ENCODE data around the gene NANS.

The NANS gene

GRCh38 chr9:98078895-98079294 is 22.4 kb downstream of the NANS start:
- DNase-seq (ENCODE audit: low read depth, low spot score), result no peak
- POLR2A ChIA-PET, result no interaction called here
- TF ChIP-seq, protein P1, sequence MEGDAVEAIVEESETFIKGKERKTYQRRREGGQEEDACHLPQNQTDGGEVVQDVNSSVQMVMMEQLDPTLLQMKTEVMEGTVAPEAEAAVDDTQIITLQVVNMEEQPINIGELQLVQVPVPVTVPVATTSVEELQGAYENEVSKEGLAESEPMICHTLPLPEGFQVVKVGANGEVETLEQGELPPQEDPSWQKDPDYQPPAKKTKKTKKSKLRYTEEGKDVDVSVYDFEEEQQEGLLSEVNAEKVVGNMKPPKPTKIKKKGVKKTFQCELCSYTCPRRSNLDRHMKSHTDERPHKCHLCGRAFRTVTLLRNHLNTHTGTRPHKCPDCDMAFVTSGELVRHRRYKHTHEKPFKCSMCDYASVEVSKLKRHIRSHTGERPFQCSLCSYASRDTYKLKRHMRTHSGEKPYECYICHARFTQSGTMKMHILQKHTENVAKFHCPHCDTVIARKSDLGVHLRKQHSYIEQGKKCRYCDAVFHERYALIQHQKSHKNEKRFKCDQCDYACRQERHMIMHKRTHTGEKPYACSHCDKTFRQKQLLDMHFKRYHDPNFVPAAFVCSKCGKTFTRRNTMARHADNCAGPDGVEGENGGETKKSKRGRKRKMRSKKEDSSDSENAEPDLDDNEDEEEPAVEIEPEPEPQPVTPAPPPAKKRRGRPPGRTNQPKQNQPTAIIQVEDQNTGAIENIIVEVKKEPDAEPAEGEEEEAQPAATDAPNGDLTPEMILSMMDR (IDR thresholded peaks at IDR 0.05; ENCODE audit: insufficient read depth, low read length, missing control alignments), result no peak
- CTCF ChIA-PET, result interaction anchor here (0.7 to 1.6 kb wide), 3 partner anchors 10 to 185 kb away, joined by 3 to 4 read pairs (median 3); no protein-coding TSS in a partner anchor
- no peak overlapping the region for H3K4me3 ChIP-seq (ENCODE audit: low read depth, low read length)

DNA sequence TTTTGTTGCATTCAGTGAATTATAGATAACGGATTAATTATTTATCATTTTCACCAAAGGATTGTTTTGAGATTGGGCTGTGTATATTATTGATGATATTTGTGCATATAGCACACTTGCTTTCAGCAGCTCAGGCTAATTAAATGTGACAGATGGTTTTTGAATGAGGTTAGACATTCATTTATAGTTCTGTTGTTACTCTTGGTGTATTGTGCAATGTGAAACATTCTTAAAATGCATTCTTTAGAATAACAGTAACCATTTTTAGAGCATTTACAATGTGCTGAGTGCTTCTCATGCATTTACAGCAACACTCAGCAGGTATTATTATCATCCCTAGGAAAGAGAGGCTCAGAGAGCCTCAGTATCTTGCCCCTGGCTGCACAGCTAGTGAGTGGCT is 23.8 kb downstream of the NANS start:
- H3K4me3 ChIP-seq (ENCODE audit: low read depth, low read length), result no peak overlapping the region
- peak; percentile 38 for DNase-seq (ENCODE audit: low read depth, low spot score)
- CTCF ChIA-PET, result interaction anchor here (0.9 to 1.6 kb wide), 6 partner anchors 8 to 175 kb away, joined by 3 to 4 read pairs (median 3); partner anchors contain the start of gene TBC1D2
- TF ChIP-seq, protein P1 (IDR thresholded peaks at IDR 0.05; ENCODE audit: insufficient read depth, low read length, missing control alignments), result no peak
- POLR2A ChIA-PET, result interaction anchor here (0.5 kb wide), 1 partner anchor 89 kb away, joined by 3 read pairs; no protein-coding TSS in a partner anchor

- TF ChIP-seq, protein P1 (IDR thresholded peaks at IDR 0.05; ENCODE audit: insufficient read depth, low read length, missing control alignments), result no peak
- CTCF ChIA-PET, result interaction anchor here (0.9 to 1.5 kb wide), 5 partner anchors 12 to 175 kb away, joined by 3 to 4 read pairs (median 3); partner anchors contain the start of gene TBC1D2
- no peak overlapping the region for H3K4me3 ChIP-seq (ENCODE audit: low read depth, low read length)
- POLR2A ChIA-PET, result no interaction called here
- no peak for DNase-seq (ENCODE audit: low read depth, low spot score)
Measured at GRCh38 chr9:98080780-98081179, 24.2 kb downstream of the NANS start.

DNA sequence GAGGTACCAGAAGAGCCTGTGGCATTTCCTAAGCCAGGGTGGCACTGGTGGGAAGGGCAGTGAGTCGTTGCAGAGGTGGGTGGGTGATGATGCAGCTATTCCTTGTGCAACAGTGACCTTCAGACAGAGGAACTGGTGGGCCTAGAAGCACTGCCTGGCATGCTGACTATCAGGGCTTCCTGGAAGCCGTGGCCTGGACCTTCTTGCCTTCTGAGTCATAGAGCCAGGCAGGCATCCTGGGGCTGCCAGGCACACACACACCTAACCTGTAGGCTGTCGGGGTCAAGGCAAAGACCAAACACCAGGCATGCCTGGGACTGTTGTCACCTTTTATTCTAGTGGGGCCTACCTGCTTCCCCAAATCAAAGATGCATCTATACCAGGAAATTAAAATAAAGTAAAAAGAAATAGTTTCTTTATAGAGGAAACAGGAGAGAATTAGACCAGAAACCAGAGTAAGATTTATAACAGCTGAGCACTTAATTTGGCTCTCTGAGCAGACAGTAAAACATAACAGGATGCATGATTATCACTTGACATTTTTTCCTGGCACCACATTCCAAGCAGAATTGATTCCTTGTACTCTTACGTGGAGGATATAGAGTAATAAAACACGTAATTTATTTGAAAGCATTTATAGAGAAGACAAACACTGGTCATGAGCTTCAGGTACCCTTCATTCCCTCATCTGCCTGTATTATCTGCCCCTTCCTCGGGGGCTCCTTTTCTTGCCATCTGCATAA is 25.1 kb downstream of the NANS start:
- peak; percentile 24 for DNase-seq (ENCODE audit: low read depth, low spot score)
- CTCF ChIA-PET, result interaction anchor here (0.9 to 5.2 kb wide), 4 partner anchors 8 to 125 kb away, joined by 3 to 33 read pairs (median 4); no protein-coding TSS in a partner anchor
- no peak overlapping the region for H3K4me3 ChIP-seq (ENCODE audit: low read depth, low read length)
- POLR2A ChIA-PET, result no interaction called here
- TF ChIP-seq, protein P1 (IDR thresholded peaks at IDR 0.05; ENCODE audit: insufficient read depth, low read length, missing control alignments), result no peak

DNA sequence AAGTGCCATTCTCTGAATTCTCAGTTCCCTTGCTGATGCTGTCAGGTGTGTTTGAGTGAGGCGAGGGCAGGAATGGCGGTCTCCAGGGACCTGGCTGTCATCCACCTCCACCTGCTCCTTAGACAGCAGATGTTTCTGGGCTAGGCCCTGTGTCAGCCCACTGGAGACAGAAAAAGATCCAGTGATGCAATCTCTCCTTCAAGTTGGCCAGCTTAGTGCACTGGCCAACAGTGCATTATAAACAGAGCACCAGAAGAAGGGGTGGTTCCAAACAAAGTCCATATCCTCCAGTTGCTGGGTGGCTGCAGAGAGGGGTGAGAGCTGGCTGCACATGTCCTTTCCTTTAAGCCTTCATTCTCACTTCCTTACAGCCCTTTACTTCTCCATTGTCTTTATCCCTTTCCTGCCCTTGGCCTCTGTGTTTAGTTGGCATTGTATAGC is 26.5 kb downstream of the NANS start:
- TF ChIP-seq, protein P1 (IDR thresholded peaks at IDR 0.05; ENCODE audit: insufficient read depth, low read length, missing control alignments), result no peak
- H3K4me3 ChIP-seq (ENCODE audit: low read depth, low read length), result no peak overlapping the region
- CTCF ChIA-PET, result interaction anchor here (1.0 to 5.2 kb wide), 3 partner anchors 9 to 110 kb away, joined by 3 to 33 read pairs (median 4); partner anchors contain the start of gene NANS
- DNase-seq (ENCODE audit: low read depth, low spot score), result no peak
- POLR2A ChIA-PET, result interaction anchor here (0.6 kb wide), 1 partner anchor 172 kb away, joined by 3 read pairs; the partner anchor contains the start of gene TBC1D2

DNA sequence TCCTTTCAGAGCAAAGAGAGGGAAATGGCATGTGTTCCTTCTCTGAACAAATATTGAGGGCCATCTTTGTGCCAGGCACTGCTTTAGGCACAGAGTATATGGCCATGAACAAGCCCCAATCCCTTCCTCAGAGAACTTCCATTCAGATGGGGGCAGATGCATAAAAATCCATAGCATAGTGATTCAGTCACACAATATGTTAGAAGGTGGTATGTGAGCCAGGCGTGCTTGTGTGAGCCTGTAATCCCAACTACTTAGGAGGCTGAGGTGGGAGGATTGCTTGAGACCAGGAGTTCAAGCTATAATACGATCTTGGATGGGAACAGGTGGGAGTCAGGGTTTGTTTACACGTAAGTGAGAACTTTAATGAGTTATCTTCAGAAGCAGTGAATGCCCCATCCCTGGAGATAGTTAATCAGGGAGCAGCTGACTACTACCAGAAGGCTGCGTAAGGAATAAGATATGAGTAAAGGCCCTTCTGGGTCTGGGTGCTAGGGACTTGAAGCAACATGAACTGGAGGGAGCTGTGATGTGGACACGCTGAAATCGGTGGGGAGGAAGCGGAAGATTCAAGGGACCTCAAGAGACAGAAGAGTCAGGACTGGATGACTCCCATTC is 27.1 kb downstream of the NANS start:
- POLR2A ChIA-PET, result no interaction called here
- CTCF ChIA-PET, result interaction anchor here (1.0 to 5.2 kb wide), 4 partner anchors 10 to 161 kb away, joined by 3 to 33 read pairs (median 4); partner anchors contain the start of gene NANS

More for the DNA sequence above, 27.1 kb downstream of the NANS start:
- no peak overlapping the region for H3K4me3 ChIP-seq (ENCODE audit: low read depth, low read length)
- TF ChIP-seq, protein P1 (IDR thresholded peaks at IDR 0.05; ENCODE audit: insufficient read depth, low read length, missing control alignments), result no peak
- no peak for DNase-seq (ENCODE audit: low read depth, low spot score)

All from AG04449 (cell line).